Measurements from ENCODE around the gene CNTLN.

DNA sequence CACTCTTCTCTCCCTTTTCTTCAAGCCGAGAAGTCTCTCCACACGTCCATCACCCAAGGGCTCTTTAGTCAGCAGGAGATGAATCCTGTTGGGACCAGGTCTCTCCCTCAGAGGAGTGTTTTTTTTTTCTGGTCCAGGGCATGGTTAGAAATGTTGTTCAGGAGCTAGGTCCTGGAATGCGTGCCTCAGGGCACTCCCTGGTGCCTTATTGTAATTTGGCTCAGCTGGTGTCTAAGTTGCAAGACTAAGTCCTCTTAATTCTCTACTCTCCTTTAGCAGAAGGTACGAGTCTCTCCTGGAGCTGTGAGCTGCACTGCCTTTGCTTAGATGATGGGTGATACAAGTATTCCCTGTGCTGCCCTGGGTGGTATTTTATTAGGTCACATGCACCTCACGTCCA lies 111.9 kb downstream of the CNTLN start:
- no peak for TF ChIP-seq POLR2A (IDR thresholded peaks at IDR 0.05)
- TF ChIP-seq, protein P1, sequence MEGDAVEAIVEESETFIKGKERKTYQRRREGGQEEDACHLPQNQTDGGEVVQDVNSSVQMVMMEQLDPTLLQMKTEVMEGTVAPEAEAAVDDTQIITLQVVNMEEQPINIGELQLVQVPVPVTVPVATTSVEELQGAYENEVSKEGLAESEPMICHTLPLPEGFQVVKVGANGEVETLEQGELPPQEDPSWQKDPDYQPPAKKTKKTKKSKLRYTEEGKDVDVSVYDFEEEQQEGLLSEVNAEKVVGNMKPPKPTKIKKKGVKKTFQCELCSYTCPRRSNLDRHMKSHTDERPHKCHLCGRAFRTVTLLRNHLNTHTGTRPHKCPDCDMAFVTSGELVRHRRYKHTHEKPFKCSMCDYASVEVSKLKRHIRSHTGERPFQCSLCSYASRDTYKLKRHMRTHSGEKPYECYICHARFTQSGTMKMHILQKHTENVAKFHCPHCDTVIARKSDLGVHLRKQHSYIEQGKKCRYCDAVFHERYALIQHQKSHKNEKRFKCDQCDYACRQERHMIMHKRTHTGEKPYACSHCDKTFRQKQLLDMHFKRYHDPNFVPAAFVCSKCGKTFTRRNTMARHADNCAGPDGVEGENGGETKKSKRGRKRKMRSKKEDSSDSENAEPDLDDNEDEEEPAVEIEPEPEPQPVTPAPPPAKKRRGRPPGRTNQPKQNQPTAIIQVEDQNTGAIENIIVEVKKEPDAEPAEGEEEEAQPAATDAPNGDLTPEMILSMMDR (IDR thresholded peaks at IDR 0.05): no peak
